ENCODE measurements around the gene RIN3.

- no peak for TF ChIP-seq CTCF (IDR thresholded peaks at IDR 0.05)
- TF ChIP-seq EZH2 (IDR thresholded peaks at IDR 0.05): no peak
Observed at GRCh38 chr14:92542766-92543554, 29.4 kb downstream of the RIN3 start.

Data from neural progenitor cell (in vitro differentiated cells).